IPS-15b (cell line): ENCODE measurements around the gene EIF4E.

Experiments
- H3K27me3 ChIP-seq: one replicate; pipeline ENCODE4 v1.6.1; 2013; ENCODE audit warnings: low read length; ENCODE audit not compliant: control insufficient read depth, insufficient read depth
- H3K36me3 ChIP-seq: one replicate; pipeline ENCODE4 v1.6.1; 2013; ENCODE audit warnings: low read length; ENCODE audit not compliant: control insufficient read depth, insufficient read depth
- H3K4me1 ChIP-seq: one replicate; pipeline ENCODE4 v1.6.1; 2013; ENCODE audit warnings: mild to moderate bottlenecking, low read length; ENCODE audit not compliant: control insufficient read depth, insufficient read depth
- H3K4me3 ChIP-seq: one replicate; pipeline ENCODE4 v1.5.1; 2013; ENCODE audit warnings: low read depth, low read length
- H3K9ac ChIP-seq: one replicate; pipeline ENCODE4 v1.6.1; 2013; ENCODE audit warnings: low read depth, mild to moderate bottlenecking, low read length
- H3K9me3 ChIP-seq: one replicate; pipeline ENCODE4 v1.6.1; 2013; ENCODE audit warnings: mild to moderate bottlenecking, low read length; ENCODE audit not compliant: control insufficient read depth, insufficient read depth

The EIF4E gene

DNA sequence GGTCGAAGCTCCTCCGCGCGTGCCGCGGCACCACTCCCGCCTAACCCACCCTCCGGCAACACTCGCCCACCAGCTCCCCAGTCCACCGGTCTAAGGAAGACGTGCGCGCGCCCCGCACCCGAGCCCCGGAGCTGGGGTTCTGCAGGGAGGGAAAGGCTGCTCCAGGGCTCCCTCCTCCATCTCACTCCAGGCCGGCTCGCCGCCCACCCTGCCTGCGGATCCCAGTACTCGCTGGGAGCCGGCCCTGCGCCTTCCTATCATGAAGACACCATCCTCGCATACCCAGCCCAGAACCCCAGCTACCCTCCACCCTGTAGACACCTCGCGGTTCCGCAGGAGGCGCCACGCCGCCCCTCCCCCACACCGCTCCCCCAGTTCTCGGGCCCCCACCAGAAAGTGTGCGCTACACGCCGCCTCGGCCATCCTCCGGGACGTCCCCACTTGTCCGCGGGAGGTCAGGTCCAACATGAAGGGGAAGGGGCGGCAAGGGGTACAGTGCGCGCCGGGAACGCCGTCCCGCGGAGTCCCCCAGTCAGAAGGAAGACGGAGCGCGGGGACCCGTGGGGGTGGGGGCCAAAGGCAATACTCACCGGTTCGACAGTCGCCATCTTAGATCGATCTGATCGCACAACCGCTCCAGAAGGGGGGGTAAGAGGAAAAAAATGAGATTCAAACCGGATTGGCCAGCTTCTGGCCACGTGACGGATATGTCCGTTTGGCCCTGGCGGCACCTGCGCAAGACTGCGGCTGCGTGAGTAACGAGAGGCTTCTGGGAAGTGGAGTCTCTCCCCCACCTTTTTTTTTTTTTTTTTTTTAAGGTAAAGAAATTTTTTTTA, at the start of gene EIF4E:
EIF4E (minus strand) TSS at position 629 of the 836 bp plus-strand sequence; CDS start at position 608, 21 bp downstream.
- Histone ChIP-seq H3K36me3 (peaks cover 8% of the 10 kb centered on the region), H3K4me1 (no peaks in the 10 kb centered on the region), H3K9ac (peak within 1 kb of the TSS; percentile 96), H3K27me3 (no peaks in the 10 kb centered on the region), H3K9me3 (peaks cover 3% of the 10 kb centered on the region), H3K4me3 (peak within 1 kb of the TSS; percentile 97)

DNA sequence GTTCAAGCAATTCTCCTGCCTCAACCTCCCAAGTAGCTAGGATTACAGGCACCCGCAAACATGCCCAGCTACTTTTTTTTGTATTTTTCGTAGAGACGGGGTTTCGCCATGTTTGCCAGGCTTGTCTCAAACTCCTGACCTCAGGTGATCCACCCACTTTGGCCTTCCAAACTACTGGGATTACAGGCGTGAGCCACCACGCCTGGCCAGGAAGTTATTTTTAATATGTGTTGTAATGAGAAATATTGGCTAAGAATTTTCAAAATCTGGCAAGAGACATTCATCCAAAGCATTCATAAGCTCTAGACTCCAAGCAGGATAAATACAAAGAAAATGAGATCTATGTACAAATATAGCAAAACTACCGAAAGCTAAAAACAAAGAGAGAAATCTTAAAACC, 48.6 kb upstream of the EIF4E start:
- H3K4me3 ChIP-seq = no peak overlapping the region
- no peaks in the 10 kb centered on the region for H3K9me3 ChIP-seq
- no peaks in the 10 kb centered on the region for H3K27me3 ChIP-seq
- H3K9ac ChIP-seq = no peak overlapping the region
- H3K36me3 ChIP-seq = no peaks in the 10 kb centered on the region
- no peaks in the 10 kb centered on the region for H3K4me1 ChIP-seq

- Histone ChIP-seq H3K9ac (no peak overlapping the region), H3K4me3 (no peak overlapping the region), H3K27me3 (no peaks in the 10 kb centered on the region), H3K9me3 (no peaks in the 10 kb centered on the region), H3K36me3 (no peaks in the 10 kb centered on the region), H3K4me1 (no peaks in the 10 kb centered on the region)
Measured at GRCh38 chr4:98976716-98977115, 47.8 kb upstream of the EIF4E start.

GRCh38 chr4:98969878-98970785, 41.2 kb upstream of the EIF4E start:
- Histone ChIP-seq H3K36me3 (no peaks in the 10 kb centered on the region), H3K9me3 (no peaks in the 10 kb centered on the region), H3K4me1 (peaks cover 5% of the 10 kb centered on the region), H3K9ac (no peak overlapping the region), H3K4me3 (no peak overlapping the region), H3K27me3 (no peaks in the 10 kb centered on the region)

DNA sequence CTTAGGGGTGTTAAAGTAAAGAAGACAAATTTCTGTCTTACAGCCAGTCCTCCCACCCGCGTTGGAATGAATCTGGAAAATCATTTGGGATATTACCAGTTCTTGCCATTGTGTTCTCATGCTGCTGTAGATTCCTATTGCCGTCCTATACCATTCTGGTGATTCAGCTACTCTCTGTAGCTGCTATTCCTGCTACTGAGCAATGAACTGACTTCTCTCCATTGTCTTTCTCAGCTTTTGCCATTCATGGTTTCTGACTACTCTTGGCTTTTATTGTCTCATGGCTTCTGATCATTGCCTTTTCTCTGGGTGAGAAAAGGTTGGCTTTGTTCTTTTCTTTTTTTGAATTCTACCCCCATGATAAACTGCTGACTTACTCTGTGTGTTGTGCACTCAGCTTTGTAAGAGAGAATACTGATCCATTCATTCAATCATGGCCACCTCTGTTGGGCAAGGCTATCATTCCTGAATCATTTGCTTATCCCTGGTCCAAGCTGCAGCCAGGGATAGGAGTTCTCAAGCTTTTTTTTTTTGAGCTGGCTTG, 38.9 kb upstream of the EIF4E start:
- no peaks in the 10 kb centered on the region for H3K36me3 ChIP-seq
- H3K9me3 ChIP-seq = no peaks in the 10 kb centered on the region
- no peaks in the 10 kb centered on the region for H3K27me3 ChIP-seq
- peaks cover 5% of the 10 kb centered on the region for H3K4me1 ChIP-seq
- no peak overlapping the region for H3K9ac ChIP-seq
- no peak overlapping the region for H3K4me3 ChIP-seq

GRCh38 chr4:98966926-98967325, 38.0 kb upstream of the EIF4E start:
- H3K9ac ChIP-seq = no peak overlapping the region
- no peaks in the 10 kb centered on the region for H3K36me3 ChIP-seq
- peaks cover 5% of the 10 kb centered on the region for H3K4me1 ChIP-seq
- H3K9me3 ChIP-seq = no peaks in the 10 kb centered on the region
- H3K27me3 ChIP-seq = no peaks in the 10 kb centered on the region
- H3K4me3 ChIP-seq = no peak overlapping the region

- Histone ChIP-seq H3K27me3 (no peaks in the 10 kb centered on the region), H3K4me3 (no peak overlapping the region), H3K9ac (no peak overlapping the region), H3K4me1 (no peaks in the 10 kb centered on the region), H3K9me3 (no peaks in the 10 kb centered on the region), H3K36me3 (no peaks in the 10 kb centered on the region)
Measured at GRCh38 chr4:98963538-98964433, 34.9 kb upstream of the EIF4E start.

- Histone ChIP-seq H3K9me3 (no peaks in the 10 kb centered on the region), H3K36me3 (no peaks in the 10 kb centered on the region), H3K27me3 (no peaks in the 10 kb centered on the region), H3K4me1 (no peaks in the 10 kb centered on the region), H3K4me3 (no peak overlapping the region), H3K9ac (no peak overlapping the region)
Measured at GRCh38 chr4:98961770-98962169, 32.8 kb upstream of the EIF4E start.

DNA sequence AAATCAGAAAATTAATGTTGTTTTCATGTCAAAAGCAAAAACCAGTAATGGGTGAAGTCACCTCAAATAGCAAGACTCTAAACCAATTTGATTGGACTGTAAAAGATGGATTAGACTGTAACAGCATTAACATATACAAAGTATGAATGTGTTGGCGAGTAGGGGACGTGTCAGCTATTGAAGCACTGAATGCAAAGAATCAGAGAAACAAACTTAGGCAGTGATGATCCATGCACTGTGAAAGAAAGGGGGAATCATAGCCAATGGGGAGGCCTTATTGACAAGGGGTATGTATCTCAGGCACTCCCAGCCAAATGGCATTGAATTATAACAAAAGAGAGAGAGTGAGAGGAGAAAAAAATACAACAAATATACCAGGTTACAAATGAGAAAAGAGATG, 30.5 kb upstream of the EIF4E start:
- Histone ChIP-seq H3K4me1 (no peaks in the 10 kb centered on the region), H3K36me3 (no peaks in the 10 kb centered on the region), H3K4me3 (no peak overlapping the region), H3K27me3 (no peaks in the 10 kb centered on the region), H3K9ac (no peak overlapping the region), H3K9me3 (no peaks in the 10 kb centered on the region)

DNA sequence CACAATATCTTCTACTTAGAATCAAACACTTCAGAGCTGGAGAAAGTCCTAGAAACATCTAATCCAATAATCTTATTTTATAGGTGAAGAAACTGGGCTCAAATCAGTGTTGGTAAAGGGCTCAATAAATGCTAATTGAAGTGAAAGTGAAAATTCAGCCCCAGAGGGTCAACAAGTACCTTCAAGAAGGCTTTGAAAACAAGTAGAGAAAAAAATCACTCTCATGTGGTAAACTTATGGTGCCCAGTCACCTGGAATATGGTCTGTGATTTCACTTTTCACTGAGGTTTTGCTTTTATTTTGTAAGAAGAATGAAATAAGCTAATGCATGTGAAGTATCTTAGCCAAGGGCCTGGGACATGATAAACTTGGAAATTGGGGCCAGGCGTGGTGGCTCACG, 29.1 kb upstream of the EIF4E start:
- Histone ChIP-seq H3K36me3 (no peaks in the 10 kb centered on the region), H3K4me3 (no peak overlapping the region), H3K9me3 (no peaks in the 10 kb centered on the region), H3K27me3 (no peaks in the 10 kb centered on the region), H3K4me1 (no peaks in the 10 kb centered on the region), H3K9ac (no peak overlapping the region)

DNA sequence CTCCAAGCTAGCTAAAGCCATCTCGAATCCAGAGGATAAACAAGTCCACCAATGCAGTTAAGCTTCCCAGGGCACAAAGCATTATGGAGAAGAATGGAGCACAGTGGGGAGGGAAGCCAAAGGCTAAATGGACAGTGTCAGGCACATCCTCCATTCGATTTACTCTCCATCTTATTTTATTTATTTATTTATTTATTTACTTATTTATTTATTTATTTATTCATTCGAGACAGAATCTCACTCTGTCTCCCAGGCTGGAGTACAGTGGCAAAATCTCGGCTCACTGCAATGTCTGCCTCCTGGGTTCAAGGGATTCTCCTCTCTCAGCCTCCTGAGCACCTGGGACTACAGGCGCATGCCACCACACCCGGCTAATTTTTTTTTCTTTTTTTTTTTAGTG, 26.3 kb upstream of the EIF4E start:
- Histone ChIP-seq H3K36me3 (no peaks in the 10 kb centered on the region), H3K9ac (no peak overlapping the region), H3K9me3 (no peaks in the 10 kb centered on the region), H3K4me1 (no peaks in the 10 kb centered on the region), H3K4me3 (no peak overlapping the region), H3K27me3 (no peaks in the 10 kb centered on the region)
